ENCODE data around the gene SRR. TPM values are rescaled to one million over a fixed set of nuclear protein-coding genes. Genes with fewer than 3 reads are reported as not detected.
"Not testable (repeated sequence)": the region's sequence is repeated elsewhere in the genome, so short reads cannot be mapped to it uniquely, and the experiment has no call there.

SRR gene
- 7.5 TPM for total RNA-seq

- peak; percentile 91 to 96 (median 93) for DNase-seq (ENCODE audit: low read depth in 2 of 3, low spot score in 2 of 3)
Observed at GRCh38 chr17:2303204-2304188, at the start of gene SRR, which contains the start of gene SMG6. TSS of gene SRR (plus strand) at chr17:2303950. CDS start at chr17:2315561, 11,611 bp downstream. TSS of gene SMG6 (minus strand) at chr17:2303785. CDS start at chr17:2303720, 65 bp downstream.

GRCh38 chr17:2258830-2259229, 44.9 kb upstream of the SRR start:
- not testable (repeated sequence) for DNase-seq (ENCODE audit: low read depth in 2 of 3, low spot score in 2 of 3)

- peak in 2 of 3 donors; percentile 22 to 30 for DNase-seq (ENCODE audit: low read depth in 2 of 3, low spot score in 2 of 3)
Observed at GRCh38 chr17:2259769-2260536, 43.8 kb upstream of the SRR start.

- DNase-seq (ENCODE audit: low read depth in 2 of 3, low spot score in 2 of 3): no peak
Observed at GRCh38 chr17:2262135-2262587, 41.6 kb upstream of the SRR start.

GRCh38 chr17:2263183-2264066, 40.3 kb upstream of the SRR start:
- no peak for DNase-seq (ENCODE audit: low read depth in 2 of 3, low spot score in 2 of 3)

- DNase-seq (ENCODE audit: low read depth in 2 of 3, low spot score in 2 of 3): no peak
Observed at GRCh38 chr17:2264067-2264860, 39.5 kb upstream of the SRR start.

GRCh38 chr17:2265166-2265565, 38.6 kb upstream of the SRR start:
- DNase-seq (ENCODE audit: low read depth in 2 of 3, low spot score in 2 of 3): not testable (repeated sequence)

GRCh38 chr17:2266045-2266864, 37.5 kb upstream of the SRR start:
- DNase-seq (ENCODE audit: low read depth in 2 of 3, low spot score in 2 of 3): peak; percentile 65 to 86 (median 81)

GRCh38 chr17:2266865-2267228, 36.9 kb upstream of the SRR start:
- DNase-seq (ENCODE audit: low read depth in 2 of 3, low spot score in 2 of 3): no peak

GRCh38 chr17:2267354-2267753, 36.4 kb upstream of the SRR start:
- DNase-seq (ENCODE audit: low read depth in 2 of 3, low spot score in 2 of 3): no peak

GRCh38 chr17:2271985-2272702, 31.6 kb upstream of the SRR start:
- no peak for DNase-seq (ENCODE audit: low read depth in 2 of 3, low spot score in 2 of 3)

- DNase-seq (ENCODE audit: low read depth in 2 of 3, low spot score in 2 of 3): no peak
Observed at GRCh38 chr17:2274414-2274813, 29.3 kb upstream of the SRR start.

- DNase-seq (ENCODE audit: low read depth in 2 of 3, low spot score in 2 of 3): no peak
Observed at GRCh38 chr17:2275722-2276121, 28.0 kb upstream of the SRR start.

- no peak for DNase-seq (ENCODE audit: low read depth in 2 of 3, low spot score in 2 of 3)
Observed at GRCh38 chr17:2277429-2278170, 26.1 kb upstream of the SRR start.

GRCh38 chr17:2279707-2280106, 24.0 kb upstream of the SRR start:
- no peak for DNase-seq (ENCODE audit: low read depth in 2 of 3, low spot score in 2 of 3)

- peak in 2 of 3 donors; percentile 67 to 84 for DNase-seq (ENCODE audit: low read depth in 2 of 3, low spot score in 2 of 3)
Observed at GRCh38 chr17:2282297-2282873, 21.4 kb upstream of the SRR start.

GRCh38 chr17:2283302-2283701, 20.4 kb upstream of the SRR start:
- no peak for DNase-seq (ENCODE audit: low read depth in 2 of 3, low spot score in 2 of 3)
